ENCODE results near the gene TPH2. TPM values are rescaled to one million over a fixed set of nuclear protein-coding genes. Genes with fewer than 3 reads are reported as not detected.

TPH2 gene
- total RNA-seq, 1 donor: not detected

GRCh38 chr12:71955970-71956369 is 17.3 kb downstream of the TPH2 start:
- no peak overlapping the region for H3K4me3 ChIP-seq (ENCODE audit: low read depth, low read length)
- no peak for TF ChIP-seq CTCF (IDR thresholded peaks at IDR 0.05; ENCODE audit: insufficient read depth, low read length)
- DNase-seq (ENCODE audit: low read depth): peak; percentile 58

- H3K4me3 ChIP-seq (ENCODE audit: low read depth, low read length): no peak overlapping the region
- DNase-seq (ENCODE audit: low read depth): peak; percentile 10
- TF ChIP-seq CTCF (IDR thresholded peaks at IDR 0.05; ENCODE audit: insufficient read depth, low read length): no peak
These were observed 19.4 kb downstream of the TPH2 start for GRCh38 chr12:71958056-71958455.

- H3K4me3 ChIP-seq (ENCODE audit: low read depth, low read length): no peak overlapping the region
- no peak for TF ChIP-seq CTCF (IDR thresholded peaks at IDR 0.05; ENCODE audit: insufficient read depth, low read length)
- no peak for DNase-seq (ENCODE audit: low read depth)
These were observed 19.8 kb downstream of the TPH2 start for GRCh38 chr12:71958457-71958856.

GRCh38 chr12:71958993-71959578 is 20.4 kb downstream of the TPH2 start:
- H3K4me3 ChIP-seq (ENCODE audit: low read depth, low read length): no peak overlapping the region
- peak; percentile 30 for DNase-seq (ENCODE audit: low read depth)
- no peak for TF ChIP-seq CTCF (IDR thresholded peaks at IDR 0.05; ENCODE audit: insufficient read depth, low read length)

GRCh38 chr12:71967211-71967610 is 28.6 kb downstream of the TPH2 start:
- DNase-seq (ENCODE audit: low read depth): no peak
- TF ChIP-seq CTCF (IDR thresholded peaks at IDR 0.05; ENCODE audit: insufficient read depth, low read length): no peak
- no peak overlapping the region for H3K4me3 ChIP-seq (ENCODE audit: low read depth, low read length)

- no peak for DNase-seq (ENCODE audit: low read depth)
- no peak overlapping the region for H3K4me3 ChIP-seq (ENCODE audit: low read depth, low read length)
- TF ChIP-seq CTCF (IDR thresholded peaks at IDR 0.05; ENCODE audit: insufficient read depth, low read length): no peak
These were observed 30.7 kb downstream of the TPH2 start for GRCh38 chr12:71969330-71969729.

- TF ChIP-seq CTCF (IDR thresholded peaks at IDR 0.05; ENCODE audit: insufficient read depth, low read length): no peak
- DNase-seq (ENCODE audit: low read depth): no peak
These were observed 31.4 kb downstream of the TPH2 start for GRCh38 chr12:71970031-71970430.

More at GRCh38 chr12:71970031-71970430, 31.4 kb downstream of the TPH2 start:
- H3K4me3 ChIP-seq (ENCODE audit: low read depth, low read length): no peak overlapping the region
